NOMO-1 treated with dmso at 0.1 percent for 144 hours (cell line): ENCODE data around the gene PLAAT3.
"Not testable (repeated sequence)": the region's sequence is repeated elsewhere in the genome, so short reads cannot be mapped to it uniquely, and the experiment has no call there.

Experiments
- DNase-seq: peaks from one replicate; lab custom pipeline; 2025; ENCODE audit not compliant: unreplicated experiment; lab: John Stamatoyannopoulos, UW

PLAAT3 gene

GRCh38 chr11:63614136-63614671, at the start of gene PLAAT3:
PLAAT3 (minus strand) TSS chr11:63614433; CDS start chr11:63614014, 419 bp downstream.
- no peak for DNase-seq

- no peak for DNase-seq
These were observed 49.6 kb upstream of the PLAAT3 start for GRCh38 chr11:63663809-63664208.

- DNase-seq: no peak
These were observed 46.7 kb upstream of the PLAAT3 start for GRCh38 chr11:63660972-63661371.

- DNase-seq: no peak
These were observed 38.4 kb upstream of the PLAAT3 start for GRCh38 chr11:63652671-63653070.

- no peak for DNase-seq
These were observed 29.0 kb upstream of the PLAAT3 start for GRCh38 chr11:63643205-63643604.

- DNase-seq: no peak
These were observed 27.5 kb upstream of the PLAAT3 start for GRCh38 chr11:63641727-63642126.

GRCh38 chr11:63639199-63639832, 25.1 kb upstream of the PLAAT3 start:
- DNase-seq: no peak

- not testable (repeated sequence) for DNase-seq
These were observed 24.2 kb upstream of the PLAAT3 start for GRCh38 chr11:63638436-63638835.

GRCh38 chr11:63635762-63636465, 21.7 kb upstream of the PLAAT3 start:
- DNase-seq: peak; percentile 31

GRCh38 chr11:63629426-63629825, 15.2 kb upstream of the PLAAT3 start:
- no peak for DNase-seq

GRCh38 chr11:63623513-63624140, 9.4 kb upstream of the PLAAT3 start:
- DNase-seq: no peak

- DNase-seq: no peak
These were observed 8.1 kb upstream of the PLAAT3 start for GRCh38 chr11:63622323-63622722.

GRCh38 chr11:63621071-63621470, 6.8 kb upstream of the PLAAT3 start:
- peak; percentile 90 for DNase-seq

GRCh38 chr11:63619967-63620366, 5.7 kb upstream of the PLAAT3 start:
- DNase-seq: no peak

- DNase-seq: not testable (repeated sequence)
These were observed 3.5 kb upstream of the PLAAT3 start for GRCh38 chr11:63617686-63618085.

GRCh38 chr11:63616953-63617352, 2.7 kb upstream of the PLAAT3 start:
- DNase-seq: no peak

- no peak for DNase-seq
These were observed 607 bp downstream of the PLAAT3 start for GRCh38 chr11:63613517-63614135.

- no peak for DNase-seq
These were observed 2.1 kb downstream of the PLAAT3 start for GRCh38 chr11:63612181-63612580.

- DNase-seq: no peak
These were observed 2.9 kb downstream of the PLAAT3 start for GRCh38 chr11:63611395-63611747.

GRCh38 chr11:63610604-63611394, 3.4 kb downstream of the PLAAT3 start:
- no peak for DNase-seq
